Fibroblast of the conjunctiva (primary cell): ENCODE data around the gene MAB21L1.

Experiments used
- DNase-seq: peaks from one replicate; pipeline ENCODE4 v3.0.0-alpha.2; 2010; ENCODE audit warnings: low read depth

MAB21L1 gene

DNA sequence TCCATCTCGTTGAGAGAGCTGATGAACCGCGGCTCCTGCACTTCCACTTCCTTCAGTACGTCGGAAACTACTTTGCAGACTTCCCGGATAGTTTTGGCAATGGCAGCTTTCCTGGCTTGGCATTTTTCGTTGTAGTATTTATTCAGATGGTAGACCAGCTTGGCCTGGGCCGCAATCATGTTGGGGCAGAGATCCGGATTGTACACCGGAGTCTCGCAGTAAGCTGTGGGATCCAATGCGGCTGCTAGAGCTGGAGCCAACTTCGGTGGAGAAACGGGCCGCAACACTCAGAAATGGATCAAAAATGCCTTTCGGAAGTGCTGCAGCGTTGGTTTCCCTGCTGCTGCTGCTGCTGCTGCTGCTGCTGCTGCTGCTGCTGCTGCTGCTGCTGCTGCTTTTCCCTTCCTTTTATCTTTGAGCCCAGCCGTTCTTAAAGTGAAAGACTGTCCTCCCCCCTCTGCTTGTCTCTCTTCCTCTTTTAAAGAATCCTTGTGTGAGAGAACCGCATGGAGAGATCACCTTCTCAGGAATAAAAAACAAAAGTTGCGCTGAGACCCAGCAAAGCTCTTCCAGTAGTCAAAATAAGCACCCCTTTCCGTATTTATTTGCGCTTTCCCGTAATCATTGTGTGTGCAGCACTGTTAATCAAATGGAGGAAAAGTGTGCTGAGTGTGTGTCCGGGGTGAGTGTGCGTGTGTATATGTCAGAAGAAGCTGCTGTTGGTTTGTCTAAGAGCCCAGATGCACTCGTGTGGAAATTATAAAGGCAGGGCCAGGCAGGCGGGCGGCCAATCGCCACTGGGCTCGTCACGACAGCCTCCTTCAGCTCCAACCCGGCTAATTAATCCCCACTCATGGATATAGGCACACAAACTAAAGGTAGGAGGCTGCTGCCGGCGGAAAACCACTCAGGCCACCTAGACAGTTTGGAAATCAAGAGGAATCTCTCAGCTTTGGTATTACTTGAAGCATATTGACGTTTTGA, at the start of gene MAB21L1:
Gene MAB21L1, minus strand, starts transcription at position 730 of the 984 bp plus-strand sequence. Its CDS starts 551 bp downstream, at position 179.
- peak; percentile 52 for DNase-seq

DNA sequence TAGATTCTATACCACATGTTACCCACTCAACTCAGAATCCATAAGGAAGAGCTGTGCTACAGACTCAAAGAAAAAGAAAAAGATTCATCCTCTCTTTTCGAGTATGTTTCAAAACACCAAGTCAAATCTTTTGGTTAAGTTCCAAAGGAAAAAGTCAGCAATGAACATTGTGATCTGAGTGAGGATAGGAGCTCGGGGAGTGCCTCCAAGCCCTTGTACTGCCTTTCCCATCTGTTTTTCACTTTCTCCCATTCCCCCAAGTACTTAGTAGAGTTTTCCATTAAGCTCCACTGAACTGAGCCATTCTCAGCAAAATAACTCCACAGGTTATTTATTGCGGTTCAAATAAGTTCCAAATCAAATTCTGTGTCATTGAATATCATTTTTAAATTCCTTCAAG, 47.7 kb upstream of the MAB21L1 start:
- DNase-seq = no peak

DNA sequence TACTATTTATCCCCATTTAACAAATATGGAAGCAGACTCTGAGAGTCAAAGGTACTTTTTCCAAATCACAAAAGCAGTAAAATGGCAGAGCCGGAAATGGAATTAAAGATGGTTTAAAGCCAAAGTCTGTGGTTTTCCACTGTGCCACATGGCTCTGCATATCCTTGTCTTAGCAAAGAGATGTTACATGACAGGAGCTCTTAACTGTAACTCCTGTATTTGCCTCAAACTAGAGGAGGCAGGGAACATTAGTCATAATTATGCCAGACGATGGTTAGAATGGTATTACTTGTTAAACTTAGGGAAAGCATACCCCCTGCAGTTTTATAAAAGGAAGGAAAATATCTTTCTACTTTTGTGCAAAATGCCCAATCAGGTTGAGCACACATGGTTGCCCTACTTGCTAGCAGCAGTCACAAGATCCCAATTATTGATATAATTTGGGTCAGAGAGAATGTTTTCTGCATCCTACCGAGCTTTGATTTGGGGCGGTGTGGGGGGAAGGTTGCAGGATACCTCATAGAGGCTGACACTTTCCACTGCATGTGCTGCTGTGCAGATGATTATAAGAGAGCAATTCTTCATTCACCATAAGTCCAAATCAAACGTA, 42.0 kb upstream of the MAB21L1 start:
- no peak for DNase-seq

DNA sequence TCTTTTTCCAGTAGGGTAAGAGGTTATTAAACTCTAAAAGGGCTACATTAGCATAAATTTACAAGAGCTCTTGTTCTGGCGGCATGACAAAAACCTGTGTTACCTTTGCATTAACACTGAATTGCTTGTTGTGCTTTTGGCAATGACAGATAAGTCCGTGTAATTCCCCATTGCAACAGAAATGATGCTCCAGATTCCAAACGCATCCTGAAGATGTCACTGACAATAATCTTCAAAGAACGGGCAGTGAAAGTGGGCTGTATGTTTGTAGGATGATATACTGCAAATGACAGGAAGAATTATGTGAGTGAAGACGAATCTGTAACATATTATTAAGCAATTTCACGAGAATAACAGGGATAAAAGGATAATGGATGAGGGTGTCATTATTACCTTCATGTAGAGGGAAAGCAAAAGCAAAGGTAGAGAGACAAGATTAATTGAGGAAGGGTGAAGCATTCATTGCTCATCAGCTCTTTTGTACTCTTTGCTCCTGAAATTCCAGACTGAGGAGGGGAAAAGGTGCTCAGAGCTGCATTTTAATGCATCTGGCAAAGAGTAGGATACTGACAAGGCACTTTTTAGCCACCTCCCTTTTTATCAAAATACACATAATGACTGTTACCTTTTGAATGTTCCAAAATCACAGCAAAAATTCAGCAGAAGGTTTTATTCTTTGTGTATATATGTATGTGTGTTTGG, 38.5 kb upstream of the MAB21L1 start:
- DNase-seq = no peak

DNA sequence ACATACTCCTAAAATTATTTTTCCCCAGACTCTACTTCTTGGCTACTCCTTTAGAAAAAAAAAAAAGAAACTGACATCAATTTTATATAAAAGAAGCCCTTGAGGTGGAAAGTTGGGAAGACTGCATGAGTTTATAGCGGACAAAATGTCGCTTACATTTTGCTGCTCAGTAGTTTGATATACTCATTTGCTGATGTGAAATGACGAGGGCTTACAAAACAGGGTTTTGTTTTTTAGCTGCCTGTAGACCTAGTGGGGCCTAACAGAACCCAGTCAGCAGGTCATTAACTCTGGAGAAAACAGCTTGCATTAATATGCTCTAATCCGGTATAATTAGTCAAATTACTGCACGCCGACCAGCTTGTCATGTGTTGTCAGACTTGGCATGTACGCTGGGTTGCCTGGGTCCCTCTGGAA, 37.6 kb upstream of the MAB21L1 start:
- DNase-seq = no peak

DNA sequence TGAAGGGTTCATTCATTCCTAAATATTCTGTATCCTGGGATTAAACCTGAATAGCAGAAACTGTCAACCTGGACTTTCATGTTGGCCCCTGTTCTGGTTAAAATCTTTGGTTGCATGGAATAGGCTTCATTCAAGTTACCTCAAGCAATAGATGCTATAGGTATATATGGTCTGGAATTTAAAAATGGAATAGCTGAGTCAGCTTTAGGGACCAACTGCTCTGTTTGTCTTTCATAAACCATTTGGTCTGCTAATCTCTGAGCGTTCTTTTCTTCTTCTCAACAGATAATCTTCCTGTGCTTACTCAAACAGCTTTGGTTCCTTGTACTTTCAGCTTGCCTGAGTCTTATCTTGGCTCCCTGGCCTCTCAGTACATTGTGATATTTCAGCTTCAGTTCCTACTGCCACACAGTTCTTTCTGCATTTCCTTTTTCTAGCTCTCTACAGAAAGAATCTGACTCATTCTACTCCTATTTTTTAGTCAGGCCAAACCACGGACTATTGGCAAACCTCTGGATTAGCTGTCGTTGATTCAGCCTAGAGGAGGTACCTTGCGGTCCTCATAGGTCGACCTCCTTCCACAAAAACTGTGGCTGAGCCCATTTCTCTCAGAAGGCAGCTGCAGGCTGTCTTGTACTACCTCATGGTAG, 35.9 kb upstream of the MAB21L1 start:
- DNase-seq = peak; percentile 70

DNA sequence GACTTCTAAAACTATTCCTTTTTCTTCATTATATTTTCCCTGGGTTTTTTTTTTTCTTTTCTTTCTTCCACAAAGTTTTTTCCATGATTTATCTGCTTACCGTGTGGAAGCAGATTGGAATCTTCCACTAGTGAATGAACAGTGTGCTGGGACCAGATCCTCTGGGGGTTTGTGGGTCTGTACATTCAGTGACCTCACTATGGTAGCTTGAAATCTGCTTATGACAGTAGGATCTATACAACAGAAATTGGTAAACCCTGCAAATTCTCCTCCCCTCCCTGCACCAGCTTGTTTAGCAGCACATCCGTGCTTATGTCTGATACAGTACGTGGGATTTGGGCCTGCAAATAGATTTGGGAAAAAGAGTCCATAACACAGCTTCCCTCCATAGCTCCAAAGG, 26.0 kb upstream of the MAB21L1 start:
- no peak for DNase-seq

DNA sequence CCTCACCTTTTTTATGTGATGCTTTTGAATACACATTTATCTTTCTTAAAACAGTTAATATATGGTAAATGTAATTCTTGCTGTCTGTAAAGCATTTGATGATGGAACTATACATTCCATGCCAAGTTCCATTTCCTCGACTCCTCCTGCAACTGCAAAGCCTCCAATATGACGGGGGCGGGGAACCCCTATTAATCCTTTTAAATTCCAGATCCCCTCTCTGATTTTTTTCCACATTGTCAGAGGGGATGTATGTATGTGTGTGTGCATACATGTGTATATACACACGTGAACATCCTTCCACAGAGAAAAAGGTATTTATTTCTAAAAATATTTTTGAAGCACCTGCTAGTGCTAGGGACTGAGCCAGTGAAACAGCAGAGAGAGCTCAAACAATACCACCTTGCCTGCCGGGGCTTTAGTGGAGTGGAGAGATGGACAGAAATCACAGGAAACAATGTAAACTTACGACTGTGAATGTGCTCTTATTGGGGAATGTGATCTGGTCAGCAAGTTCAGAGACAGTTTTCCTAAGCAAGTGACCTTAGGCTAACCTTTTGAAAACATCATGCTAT, 25.3 kb upstream of the MAB21L1 start:
- DNase-seq = no peak

DNA sequence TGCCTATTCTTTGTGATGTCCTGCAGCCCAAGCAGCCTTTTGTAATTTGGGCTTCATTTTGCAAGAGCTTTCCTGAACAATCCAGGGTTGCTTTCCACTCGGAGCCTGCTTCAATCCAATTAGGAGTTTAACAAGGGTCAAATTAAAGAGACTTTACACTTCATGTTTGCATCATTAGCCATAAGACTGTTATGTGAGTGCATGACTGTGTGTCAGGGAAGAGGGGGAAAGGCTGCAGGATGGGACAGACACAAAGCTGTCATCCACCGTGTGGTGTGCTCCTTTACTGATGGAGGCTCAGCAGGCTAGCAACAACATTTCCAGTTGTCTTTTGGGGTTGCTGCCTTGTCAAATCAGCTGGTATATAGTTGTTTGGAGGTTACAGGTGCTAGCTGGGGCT, 23.7 kb upstream of the MAB21L1 start:
- DNase-seq = no peak

DNA sequence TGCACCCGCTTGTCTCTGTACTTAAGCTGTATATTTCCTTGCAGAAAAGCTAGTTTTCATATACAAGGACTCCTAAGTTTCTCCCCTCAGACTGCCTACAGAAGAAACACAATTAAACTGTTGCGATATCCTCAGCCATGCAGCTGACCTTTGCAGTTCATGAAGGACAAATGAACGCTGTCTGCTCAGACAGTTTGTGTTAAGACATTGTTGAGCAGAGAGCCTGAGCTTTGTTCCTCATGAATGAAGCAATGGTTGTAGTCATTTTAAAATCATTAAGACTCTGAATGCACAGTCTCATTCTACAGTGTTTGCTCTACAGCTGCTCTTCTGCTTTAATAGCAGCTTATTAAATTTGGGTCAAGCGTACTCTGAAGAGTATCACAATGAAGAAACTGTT, 23.2 kb upstream of the MAB21L1 start:
- no peak for DNase-seq

DNA sequence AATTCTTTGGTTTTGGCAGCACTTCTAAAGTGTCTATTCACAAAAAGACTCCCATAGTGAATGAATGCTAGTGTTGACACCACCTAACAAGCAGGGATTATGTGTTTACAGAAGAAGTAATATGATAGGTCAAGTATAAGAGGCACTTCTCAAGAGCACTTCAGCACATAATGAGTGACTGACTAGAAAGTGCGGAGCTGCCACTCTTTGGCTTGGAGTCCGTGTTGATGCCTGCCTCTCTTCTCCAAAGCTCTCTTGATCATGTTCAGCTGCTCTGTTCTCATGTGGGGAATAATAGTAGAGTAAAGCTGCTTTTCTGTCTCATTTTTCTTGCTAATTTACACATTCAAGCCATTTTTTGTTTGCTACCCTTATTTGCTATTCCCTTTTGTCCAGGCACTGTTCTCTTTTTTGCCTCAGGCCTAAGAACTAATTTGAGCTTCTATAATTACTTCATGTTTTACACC, 22.7 kb upstream of the MAB21L1 start:
- DNase-seq = no peak

DNA sequence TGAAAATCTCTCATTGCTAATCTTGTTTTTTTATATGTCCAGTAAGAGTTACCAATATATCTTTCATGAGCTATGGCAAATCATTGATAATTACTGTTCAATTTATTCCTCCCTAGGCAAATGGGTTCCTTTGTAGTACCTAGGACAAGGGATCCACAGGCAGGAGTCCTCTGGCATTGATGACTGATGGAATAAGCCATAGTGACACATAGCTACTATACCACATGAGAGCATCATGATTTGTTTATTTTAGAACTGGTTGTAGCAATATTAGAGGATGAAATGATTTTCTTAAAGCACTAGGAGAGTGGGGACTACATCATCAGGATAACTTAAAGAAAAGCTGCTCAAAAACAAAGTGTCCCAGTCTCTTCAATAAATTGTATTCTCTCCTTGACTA, 21.7 kb upstream of the MAB21L1 start:
- DNase-seq = no peak

DNA sequence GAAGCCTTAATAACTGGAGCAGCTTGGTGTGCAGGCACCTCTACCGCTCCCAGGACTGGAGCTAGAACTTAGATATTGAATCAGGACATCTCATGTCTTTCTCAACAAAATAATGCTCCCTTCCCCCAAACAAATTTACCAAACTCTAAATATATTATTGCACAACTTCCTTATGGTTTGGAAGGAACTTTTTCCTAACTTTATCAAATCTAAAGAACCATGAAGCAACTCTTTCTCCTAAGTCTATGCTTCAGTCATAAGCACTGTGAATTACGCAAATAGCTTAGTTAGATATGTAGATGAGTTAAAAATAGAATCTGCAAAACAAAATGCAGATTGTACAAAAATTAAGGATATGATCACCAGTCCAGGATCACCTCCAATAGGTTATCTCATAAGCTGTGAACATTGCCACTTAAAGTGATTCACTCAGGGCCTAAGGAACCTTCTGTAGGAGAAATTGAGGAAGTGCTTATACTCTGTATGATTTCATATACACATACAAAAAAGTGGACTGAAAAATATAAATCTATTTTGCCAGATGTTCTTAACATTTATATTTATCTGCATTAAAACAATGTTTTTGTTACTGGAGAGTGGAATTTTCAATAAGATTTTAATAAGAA, 20.4 kb upstream of the MAB21L1 start:
- no peak for DNase-seq

DNA sequence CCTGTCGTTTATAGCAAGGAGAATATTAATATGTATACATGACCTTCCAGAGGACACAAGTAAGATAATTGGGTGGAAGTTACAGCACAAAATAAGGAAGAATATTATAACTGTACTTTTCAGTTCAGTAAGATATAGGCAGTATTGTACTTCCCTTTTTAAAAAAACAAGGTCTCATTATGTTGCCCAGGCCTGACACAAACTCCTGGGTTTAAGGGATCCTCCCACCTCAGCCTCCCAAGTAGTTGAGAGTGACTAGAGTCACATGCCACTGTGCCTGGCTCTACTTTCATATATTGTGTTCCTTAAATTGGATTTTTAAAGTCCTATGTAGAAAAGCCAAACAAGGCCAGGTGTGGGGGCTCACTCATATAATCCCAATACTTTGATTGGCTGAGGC, 19.5 kb upstream of the MAB21L1 start:
- DNase-seq = no peak

DNA sequence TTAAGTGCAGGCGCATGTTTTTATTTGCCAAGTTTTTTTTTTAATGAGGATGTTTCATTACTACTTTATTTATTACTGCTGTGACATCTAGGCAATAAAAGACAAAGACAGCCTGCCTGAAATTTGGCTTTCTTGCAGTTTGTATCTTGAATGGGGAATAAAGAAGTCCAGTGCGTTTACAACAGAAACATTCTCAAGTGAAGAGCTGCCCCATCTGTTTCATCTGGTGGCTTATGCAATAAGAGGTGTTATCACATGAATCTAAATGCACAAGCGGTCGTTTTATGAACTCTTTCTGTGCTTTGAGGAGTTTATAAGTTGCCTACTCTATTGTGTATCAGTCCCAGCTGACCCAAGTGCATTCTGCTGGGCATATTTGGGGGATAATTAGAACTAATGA, 12.6 kb upstream of the MAB21L1 start:
- DNase-seq = no peak

DNA sequence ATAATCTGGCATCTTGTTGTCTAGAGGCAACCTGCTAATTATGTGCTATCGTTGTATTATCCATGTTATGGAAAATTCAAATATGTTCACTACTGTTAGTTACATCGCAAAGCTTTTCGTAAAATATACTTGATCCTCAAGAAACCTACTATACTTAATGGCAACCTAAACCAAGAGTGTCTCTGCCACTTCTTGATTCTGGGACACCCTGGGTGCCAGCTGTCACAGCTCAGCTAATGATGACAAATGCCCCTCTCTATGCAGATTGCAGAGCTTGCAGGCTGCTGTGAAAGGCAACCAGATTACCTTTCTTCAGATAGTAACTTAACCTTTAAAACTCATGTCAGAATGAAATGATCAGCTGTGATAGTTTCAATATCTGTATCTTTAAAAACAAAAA, 8.9 kb upstream of the MAB21L1 start:
- no peak for DNase-seq

DNA sequence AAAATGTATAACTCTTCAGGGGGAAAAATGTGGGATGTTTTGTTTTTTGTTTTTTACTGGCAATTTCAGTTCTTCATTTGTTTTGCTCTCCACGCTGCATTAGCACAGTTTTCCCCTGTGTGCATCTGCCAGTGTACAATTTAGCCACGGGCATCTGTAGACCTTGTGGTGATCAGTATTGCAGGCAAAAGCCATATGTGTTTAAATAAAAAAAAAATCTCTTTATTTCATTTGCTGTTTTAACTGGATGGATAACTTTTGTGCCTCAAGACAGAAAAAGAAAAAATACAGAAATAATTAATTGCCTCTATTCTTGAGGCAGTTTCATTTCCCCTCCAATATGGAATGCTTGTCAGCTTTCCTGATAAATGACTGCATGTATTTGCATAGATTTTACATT, 7.9 kb upstream of the MAB21L1 start:
- no peak for DNase-seq

DNA sequence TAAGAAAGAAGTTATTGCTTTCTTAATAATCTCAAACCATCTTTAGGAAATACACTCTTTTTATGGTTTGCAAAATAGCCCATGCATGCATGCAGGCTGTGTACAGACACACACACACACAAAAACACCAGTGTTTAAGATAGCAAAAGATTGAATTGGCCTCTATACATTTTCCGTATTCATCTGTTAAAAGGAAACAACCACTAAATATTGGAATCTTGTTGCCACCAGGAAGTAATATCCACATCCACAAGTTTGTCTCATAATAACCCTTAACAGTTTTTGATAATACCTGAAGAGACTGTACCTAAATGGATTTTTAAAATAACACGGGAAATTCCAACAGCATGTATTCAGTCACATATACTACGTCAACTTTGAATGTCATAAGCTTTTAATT, 7.3 kb upstream of the MAB21L1 start:
- no peak for DNase-seq

DNA sequence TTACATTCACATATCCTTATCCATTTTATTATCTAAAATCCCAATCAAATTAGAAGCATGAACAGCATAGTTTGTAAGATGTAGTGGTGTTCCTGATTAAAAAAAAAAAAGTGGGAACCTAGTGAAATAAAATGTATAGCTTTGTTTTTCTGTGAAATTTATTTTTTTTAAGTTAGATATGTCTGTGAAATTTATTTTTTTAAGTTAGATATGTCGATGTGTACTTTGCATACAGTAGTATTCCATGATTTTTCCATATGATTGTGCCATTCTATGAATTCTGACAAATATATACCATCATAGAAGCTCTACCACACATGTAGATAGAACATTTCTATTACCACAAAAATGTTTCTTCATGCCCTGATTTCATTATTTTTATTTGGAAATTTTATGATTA, 6.0 kb upstream of the MAB21L1 start:
- no peak for DNase-seq

DNA sequence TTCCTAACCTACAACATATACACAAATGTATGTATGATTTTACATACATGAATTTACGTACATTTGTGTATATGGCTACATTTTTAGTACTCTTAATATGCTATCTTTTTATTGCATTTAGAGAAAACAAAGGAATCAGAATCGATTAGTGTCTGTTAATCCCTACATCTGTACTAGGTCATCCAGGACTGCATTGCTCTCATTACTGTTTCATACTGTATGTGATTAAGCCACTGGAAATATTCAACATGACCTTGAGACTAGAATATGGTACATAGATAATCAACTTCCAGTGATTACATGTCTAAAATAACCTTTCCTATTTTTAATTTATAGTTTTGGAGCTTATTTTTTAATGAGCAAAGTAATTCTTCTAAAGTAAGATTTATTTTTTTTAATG, 5.3 kb upstream of the MAB21L1 start:
- DNase-seq = no peak

DNA sequence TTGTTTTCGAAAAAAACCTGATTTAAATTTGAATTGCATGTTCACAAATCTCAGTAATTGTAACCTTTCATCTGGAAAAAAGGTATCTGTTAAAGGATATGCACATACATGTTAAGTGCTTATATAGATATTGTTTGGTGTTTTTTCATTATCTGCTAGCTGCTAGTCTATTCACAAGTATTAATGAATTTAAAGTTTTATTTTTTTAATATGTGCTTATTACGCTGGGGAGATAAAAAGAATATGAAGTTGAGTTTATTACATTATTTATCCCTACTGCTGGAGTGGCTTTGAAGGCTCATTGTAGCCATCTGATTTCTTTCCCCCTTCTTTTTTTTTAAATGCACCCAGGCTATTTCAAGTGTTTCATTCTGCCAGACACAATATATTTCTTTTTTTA, 3.9 kb upstream of the MAB21L1 start:
- DNase-seq = no peak
